ENCODE measurements around the gene DLX3.

- TF ChIP-seq KAT7 (CRISPR knock-in tag; IDR thresholded peaks at IDR 0.05; ENCODE audit: borderline replicate concordance) (no peak), ZNF317 (CRISPR knock-in tag; IDR thresholded peaks at IDR 0.05; ENCODE audit: borderline replicate concordance, low read depth) (no peak), IRF1 (CRISPR knock-in tag; IDR thresholded peaks at IDR 0.05) (no peak)
Observed at GRCh38 chr17:49967621-49968404, 27.2 kb downstream of the DLX3 start.

All from WTC11 (cell line).